Measurements from ENCODE around the gene NYAP2.

Gene NYAP2

DNA sequence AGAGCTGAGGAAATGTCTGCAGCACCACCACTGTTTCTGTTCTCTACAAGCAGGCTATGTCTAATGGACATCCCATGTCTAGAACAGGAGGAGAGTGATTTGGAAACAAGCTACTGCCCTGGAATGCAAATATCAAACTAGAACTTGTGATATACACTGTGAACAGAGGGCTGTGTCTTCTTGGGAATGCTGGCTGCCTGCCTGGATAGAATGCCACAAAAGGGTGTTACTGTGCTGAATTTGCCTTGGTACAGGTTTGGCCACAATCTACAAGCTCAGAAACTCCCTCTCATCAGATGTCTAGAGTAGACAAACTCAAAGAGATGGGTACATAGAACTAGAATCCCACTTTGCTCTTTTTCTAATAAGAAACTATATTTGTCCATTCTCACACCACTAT lies 170.5 kb downstream of the NYAP2 start:
- no peak for DNase-seq

DNA sequence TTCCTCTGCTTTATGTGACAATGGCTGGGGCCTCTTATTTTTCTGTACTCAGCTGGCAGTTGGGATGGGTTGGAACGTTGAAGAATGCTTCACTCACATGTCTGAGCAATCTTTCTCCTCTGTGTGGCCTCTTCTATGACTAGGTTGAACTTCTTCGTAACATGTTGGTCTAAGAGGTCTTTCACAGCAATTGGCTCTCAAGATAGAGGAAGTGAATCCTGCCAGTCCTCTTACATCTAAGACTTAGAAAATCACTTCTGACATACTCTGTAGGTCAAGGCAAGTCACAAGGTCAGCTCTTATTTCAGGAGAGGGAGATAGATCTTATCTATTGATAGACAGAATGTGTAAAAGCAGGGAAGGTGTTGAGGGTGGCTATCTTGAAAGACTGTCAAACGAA lies 174.1 kb downstream of the NYAP2 start:
- no peak for DNase-seq

GRCh38 chr2:225574582-225575138 lies 175.2 kb downstream of the NYAP2 start:
- no peak for DNase-seq

DNA sequence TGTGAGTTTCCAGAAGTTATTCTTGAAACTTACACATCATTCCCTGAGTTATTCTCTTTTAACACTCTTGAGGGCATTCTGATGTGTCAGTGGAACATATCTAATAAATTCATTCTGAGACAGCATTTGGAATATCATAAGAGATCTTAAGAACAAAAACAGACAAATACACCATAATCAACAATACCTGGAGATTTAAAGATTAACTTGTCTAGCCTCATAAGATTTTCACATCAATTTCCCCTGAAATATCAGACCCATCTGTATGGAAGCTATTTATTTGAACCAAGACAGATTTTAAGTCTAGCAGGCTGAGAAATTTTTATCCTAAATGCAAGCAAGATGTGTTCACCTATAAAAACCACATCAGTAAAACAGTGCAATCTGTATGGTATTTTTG lies 181.6 kb downstream of the NYAP2 start:
- no peak for DNase-seq

GRCh38 chr2:225581906-225582305 lies 182.4 kb downstream of the NYAP2 start:
- DNase-seq = no peak

DNA sequence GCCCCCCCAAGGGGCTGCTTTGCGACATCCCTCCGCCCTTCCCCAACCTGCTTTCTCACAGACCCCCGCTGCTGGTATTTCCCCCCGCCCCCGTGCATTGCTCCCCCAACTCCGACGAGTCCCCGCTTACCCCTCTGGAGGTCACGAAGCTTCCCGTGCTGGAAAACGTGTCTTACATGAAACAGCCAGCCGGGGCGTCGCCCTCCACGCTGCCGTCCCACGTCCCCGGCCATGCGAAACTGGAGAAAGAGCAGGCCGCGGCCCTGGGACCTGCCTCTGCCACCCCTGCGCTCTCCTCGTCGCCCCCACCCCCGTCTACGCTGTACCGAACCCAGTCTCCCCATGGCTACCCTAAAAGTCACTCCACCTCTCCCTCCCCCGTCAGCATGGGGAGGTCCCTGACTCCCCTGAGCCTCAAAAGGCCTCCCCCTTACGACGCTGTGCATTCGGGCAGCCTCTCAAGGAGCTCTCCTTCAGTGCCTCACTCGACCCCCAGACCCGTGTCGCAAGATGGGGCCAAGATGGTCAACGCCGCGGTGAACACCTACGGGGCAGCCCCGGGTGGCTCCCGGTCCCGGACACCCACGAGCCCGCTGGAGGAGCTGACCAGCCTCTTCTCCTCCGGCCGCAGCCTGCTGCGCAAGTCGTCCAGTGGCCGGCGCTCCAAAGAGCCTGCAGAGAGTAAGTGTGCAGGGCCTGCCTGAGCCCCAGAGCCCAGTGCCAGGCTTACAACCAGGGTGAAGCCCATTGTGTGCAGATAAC lies 183.0 kb downstream of the NYAP2 start:
- no peak for DNase-seq

- no peak for DNase-seq
These were observed 185.3 kb downstream of the NYAP2 start for GRCh38 chr2:225584796-225585195.

- no peak for DNase-seq
These were observed 191.4 kb downstream of the NYAP2 start for GRCh38 chr2:225590932-225591331.

DNA sequence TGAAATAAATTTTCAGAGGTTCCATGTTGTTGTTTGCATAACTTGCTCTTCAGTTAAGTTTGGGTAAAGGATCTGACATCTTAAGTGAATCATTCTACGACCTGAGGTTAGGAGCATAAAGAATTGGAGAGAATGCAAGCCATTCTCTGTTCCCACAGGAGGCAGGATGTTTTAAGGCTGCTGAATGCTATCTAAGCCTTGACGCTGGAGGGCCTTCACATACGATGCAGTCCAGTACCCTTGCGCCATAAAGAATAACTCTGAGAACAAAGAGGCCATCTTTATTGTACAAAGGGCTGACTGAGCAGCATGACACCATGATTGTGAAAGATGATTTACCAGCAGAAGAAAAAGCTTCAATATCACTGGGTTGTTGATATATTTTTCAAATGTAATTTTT lies 198.4 kb downstream of the NYAP2 start:
- no peak for DNase-seq

DNA sequence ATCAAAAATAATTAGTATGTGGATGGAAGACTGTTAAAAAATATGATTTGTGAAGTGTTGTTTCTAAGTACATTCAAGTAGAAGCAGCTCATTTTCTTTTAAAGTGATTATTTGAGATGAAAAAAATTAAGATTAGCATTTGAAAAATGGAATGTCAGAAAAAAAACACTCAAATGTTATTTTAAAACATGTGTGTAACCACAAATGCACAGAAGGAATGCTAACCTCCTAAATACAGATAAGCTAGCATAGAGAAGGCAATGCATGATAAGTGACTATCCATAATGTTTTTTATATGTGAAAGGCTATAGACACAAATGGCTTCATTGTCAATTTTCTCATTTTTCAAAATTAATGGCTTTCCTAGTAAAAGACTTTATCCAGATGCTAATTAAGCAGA lies 198.9 kb downstream of the NYAP2 start:
- no peak for DNase-seq

- no peak for DNase-seq
These were observed 199.4 kb downstream of the NYAP2 start for GRCh38 chr2:225598897-225599296.

GRCh38 chr2:225599856-225600255 lies 200.3 kb downstream of the NYAP2 start:
- no peak for DNase-seq

DNA sequence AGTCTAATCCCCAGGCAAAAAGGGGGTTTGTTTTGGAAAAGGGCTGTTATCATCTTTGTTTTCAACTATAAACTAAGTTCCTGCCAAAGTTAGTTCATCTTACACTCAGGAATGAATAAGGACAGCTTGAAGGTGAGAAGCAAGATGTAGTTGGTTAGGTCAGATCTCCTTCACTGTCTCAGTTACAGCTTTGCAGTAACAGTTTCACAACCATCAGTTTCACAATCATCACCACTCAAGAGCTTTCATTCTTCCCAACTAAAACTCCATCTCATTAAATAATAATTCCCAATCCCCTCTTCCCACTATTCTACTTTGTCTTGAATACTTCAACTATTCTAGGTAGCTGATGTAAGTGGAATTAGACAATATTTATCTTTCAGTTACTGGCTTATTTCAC lies 200.9 kb downstream of the NYAP2 start:
- no peak for DNase-seq

- no peak for DNase-seq
These were observed 201.4 kb downstream of the NYAP2 start for GRCh38 chr2:225600865-225601264.

DNA sequence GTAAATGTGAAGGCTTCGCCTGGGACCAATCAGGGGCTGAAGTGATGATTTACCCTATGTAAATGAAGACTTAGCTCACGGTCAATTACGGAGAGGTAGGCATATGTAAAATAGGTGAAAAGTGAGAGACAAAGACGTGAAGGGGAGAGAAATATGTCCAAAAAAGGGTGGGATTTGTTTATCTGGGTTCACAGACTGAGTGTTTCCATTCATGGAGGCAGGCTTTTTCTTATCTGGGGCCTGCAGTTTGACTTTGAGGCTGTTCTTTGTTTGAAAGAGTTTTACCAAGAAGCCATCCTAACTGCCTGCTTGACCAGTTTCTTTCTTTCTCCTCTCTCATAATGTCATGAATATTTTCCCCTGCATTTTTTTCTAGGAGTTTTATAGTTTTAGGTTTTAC lies 202.7 kb downstream of the NYAP2 start:
- no peak for DNase-seq

- DNase-seq = no peak
These were observed 208.6 kb downstream of the NYAP2 start for GRCh38 chr2:225608136-225608535.

GRCh38 chr2:225612636-225613035 lies 213.1 kb downstream of the NYAP2 start:
- no peak for DNase-seq

DNA sequence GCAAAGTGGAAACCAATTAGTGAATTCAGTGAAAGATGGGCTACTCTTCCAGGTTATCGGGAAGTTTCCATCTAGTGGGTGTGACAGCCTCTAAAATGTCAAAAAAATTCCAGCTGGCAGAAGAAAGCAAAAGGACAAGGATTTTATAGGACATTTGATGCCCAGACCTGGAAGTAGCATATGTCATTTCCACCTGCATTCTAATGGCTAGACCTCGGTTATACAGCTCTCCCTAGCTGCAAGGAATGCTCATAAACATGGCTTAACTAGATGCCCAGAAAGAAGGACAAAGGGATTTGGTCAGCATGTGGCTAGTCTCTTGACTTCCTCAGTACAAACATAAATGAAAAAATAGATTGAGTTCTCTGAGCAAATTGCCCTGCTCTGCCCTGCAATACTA lies 215.4 kb downstream of the NYAP2 start:
- DNase-seq = no peak

DNA sequence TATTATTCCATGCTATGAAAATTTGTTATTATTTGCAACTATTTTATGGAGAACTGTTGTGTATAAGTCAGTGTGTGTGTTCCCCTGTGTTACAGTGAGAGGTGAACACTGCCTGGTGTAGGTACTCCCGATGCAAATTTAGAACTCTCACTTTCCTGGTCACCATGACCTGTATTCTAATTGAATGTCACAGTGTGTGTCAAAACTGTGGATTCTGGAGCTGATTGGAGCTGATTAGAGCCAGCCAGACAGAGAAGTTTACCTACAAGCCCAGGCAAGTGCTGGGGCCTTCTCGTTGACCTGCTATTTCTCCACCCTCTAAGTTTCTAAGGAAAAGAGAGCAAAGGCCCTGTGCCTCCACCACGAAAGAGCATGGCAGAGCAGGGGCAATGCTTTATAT lies 216.0 kb downstream of the NYAP2 start:
- DNase-seq = no peak

DNA sequence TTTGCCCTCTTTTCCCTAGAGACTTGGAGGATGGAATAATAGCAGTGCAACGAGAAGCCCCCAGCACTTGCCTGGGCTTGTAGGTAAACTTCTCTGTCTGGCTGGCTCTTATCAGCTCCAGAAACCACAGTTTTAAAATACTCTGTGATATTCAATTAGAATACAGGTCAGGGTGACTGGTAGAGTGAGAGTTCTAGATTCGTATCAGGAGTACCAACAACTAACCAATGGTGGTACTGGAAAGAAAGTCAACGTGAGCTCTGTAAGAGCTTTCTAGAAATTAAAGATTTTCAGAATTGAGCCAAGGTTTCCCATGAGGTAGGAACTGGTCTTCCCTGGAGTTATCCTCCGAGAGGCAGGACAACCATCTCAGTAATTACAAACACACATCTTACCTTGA lies 216.9 kb downstream of the NYAP2 start:
- no peak for DNase-seq

- no peak for DNase-seq
These were observed 217.3 kb downstream of the NYAP2 start for GRCh38 chr2:225616848-225617247.

DNA sequence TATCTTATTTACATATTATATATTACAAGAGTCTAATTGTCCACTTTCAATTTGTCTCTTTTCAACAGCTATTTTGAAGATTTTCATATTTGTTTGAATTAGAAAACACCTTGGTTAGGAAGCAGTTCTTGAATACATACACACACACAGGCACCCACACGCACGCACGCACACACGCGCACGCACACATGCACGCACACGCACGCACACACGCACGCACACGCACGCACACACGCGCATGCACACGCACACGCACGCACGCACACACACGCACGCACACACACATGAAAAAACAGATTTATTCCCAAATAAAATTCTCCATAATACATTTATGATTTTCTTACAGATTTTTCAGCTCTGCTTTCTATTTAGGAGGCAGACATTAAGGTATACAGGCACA lies 220.7 kb downstream of the NYAP2 start:
- no peak for DNase-seq

DNA sequence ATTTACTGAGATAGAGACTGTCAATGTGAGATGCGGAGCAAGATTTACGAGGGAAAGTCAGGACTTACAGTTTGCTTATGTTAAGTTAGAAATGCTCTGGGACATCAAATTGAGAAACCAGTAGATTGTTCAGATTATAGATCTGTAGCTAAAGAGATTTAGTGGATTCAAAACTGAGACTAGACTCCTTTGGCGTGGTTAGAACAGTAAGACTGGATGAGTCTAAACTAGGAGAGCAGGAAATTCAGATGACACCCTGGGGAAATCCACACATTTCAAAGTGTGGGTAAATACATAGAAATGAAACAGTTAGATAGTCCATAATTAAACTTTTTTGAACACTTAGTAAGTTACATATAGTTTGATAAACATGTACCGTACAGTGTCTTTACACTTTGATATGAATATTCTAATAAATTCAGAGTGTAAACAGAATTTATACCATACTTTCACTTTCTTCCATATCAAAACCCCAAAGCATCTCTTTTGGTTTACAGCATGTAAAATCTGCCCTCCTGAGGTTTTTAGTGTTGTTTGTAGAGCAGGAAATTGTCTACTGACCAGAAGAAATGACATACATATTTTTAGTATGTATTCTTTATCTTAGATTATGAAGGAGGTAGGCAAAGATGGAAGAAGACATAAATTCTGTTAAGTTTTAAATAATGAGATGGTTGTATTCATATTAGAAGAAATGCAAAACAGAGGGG lies 231.5 kb downstream of the NYAP2 start:
- no peak for DNase-seq

DNA sequence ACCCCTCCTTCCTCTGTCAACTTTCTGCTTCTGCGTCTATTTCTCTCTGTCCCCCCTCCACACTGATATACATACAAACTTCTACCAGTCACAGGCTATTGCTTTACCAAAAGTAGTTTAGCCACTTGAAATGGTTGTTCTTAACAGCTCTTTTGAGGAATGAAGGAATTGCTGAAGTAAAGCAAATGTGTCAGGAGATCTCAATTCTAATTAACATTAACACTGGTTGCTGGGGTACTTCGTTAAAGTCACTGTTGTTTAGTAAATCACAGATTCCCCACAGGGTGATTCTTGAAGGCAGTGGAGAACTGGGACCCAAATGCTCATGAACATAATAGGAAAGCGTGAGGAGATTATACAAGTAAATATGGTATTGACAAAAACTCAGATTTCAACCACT lies 232.8 kb downstream of the NYAP2 start:
- DNase-seq = no peak
